Measurements from ENCODE around the gene JSRP1.

DNA sequence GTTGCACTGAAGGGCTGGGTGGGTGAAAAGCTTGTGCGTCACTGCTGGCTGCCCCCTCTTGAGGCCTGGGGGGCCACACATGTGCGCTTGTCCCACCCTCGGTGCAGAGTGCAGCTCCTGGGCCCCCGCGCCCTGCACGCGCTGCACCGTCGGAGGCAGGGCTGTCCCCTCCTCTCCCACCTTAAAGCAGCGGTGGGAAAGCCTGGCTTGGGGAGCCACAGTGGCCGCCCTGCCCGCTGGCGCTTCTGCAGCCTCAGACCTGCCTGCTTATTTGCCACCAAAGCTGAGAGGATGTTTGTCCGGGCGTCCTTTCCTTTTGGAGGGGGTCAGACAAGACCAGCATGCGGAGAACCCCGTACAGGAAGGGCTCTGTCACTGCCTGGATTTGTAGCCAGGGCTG lies 46.8 kb downstream of the JSRP1 start:
- TF ChIP-seq, protein P1, sequence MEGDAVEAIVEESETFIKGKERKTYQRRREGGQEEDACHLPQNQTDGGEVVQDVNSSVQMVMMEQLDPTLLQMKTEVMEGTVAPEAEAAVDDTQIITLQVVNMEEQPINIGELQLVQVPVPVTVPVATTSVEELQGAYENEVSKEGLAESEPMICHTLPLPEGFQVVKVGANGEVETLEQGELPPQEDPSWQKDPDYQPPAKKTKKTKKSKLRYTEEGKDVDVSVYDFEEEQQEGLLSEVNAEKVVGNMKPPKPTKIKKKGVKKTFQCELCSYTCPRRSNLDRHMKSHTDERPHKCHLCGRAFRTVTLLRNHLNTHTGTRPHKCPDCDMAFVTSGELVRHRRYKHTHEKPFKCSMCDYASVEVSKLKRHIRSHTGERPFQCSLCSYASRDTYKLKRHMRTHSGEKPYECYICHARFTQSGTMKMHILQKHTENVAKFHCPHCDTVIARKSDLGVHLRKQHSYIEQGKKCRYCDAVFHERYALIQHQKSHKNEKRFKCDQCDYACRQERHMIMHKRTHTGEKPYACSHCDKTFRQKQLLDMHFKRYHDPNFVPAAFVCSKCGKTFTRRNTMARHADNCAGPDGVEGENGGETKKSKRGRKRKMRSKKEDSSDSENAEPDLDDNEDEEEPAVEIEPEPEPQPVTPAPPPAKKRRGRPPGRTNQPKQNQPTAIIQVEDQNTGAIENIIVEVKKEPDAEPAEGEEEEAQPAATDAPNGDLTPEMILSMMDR (IDR thresholded peaks at IDR 0.05) = no peak
- TF ChIP-seq POLR2A (IDR thresholded peaks at IDR 0.05) (no peak), POLR2AphosphoS5 (IDR thresholded peaks at IDR 0.05) (no peak)

All from sigmoid colon (tissue), 4 donors.